Measurements from ENCODE around the gene NPSR1.
"Not testable (repeated sequence)": the region's sequence is repeated elsewhere in the genome, so short reads cannot be mapped to it uniquely, and the experiment has no call there.

The NPSR1 gene

GRCh38 chr7:34850681-34851080, 192.7 kb downstream of the NPSR1 start:
- H3K9me3 ChIP-seq (ENCODE audit: control insufficient read depth, low read depth, low read length), result no peaks in the 10 kb centered on the region
- no peaks in the 10 kb centered on the region for H3K36me3 ChIP-seq (ENCODE audit: control insufficient read depth, low read depth, low read length)

DNA sequence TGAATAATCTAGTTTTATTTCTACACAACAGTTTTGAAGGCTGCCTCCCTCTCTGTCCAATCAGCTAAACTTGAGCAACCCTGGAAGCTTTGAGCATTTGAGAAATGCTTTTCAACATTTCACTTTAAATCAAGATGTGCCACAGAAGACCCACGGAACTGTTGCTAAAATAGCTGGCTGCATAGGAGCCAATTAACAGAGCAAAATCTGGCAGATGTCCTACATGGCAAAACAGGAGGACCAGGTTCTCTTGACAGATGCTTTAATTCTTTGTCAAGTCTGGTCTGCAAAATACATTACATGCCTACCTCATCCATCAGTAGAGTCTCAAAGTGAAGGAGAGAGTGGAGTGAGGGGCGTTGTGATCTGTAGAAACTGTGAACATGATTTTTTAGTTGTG, 193.4 kb downstream of the NPSR1 start:
- Histone ChIP-seq H3K4me1 (ENCODE audit: control insufficient read depth, low read depth, low read length) (no peaks in the 10 kb centered on the region), H3K27me3 (ENCODE audit: control insufficient read depth, insufficient read depth, low read length) (no peaks in the 10 kb centered on the region), H3K4me3 (ENCODE audit: low read length) (no peak overlapping the region), H3K9me3 (ENCODE audit: control insufficient read depth, low read depth, low read length) (no peaks in the 10 kb centered on the region), H3K36me3 (ENCODE audit: control insufficient read depth, low read depth, low read length) (no peaks in the 10 kb centered on the region), H3K9ac (ENCODE audit: low read length) (no peak overlapping the region), H3K27ac (ENCODE audit: low read length) (no peak overlapping the region)

More at GRCh38 chr7:34850681-34851080, 192.7 kb downstream of the NPSR1 start:
- Histone ChIP-seq H3K4me3 (ENCODE audit: low read length) (no peak overlapping the region), H3K27ac (ENCODE audit: low read length) (no peak overlapping the region), H3K4me1 (ENCODE audit: control insufficient read depth, low read depth, low read length) (peaks cover 2% of the 10 kb centered on the region), H3K9ac (ENCODE audit: low read length) (no peak overlapping the region), H3K27me3 (ENCODE audit: control insufficient read depth, insufficient read depth, low read length) (no peaks in the 10 kb centered on the region)

DNA sequence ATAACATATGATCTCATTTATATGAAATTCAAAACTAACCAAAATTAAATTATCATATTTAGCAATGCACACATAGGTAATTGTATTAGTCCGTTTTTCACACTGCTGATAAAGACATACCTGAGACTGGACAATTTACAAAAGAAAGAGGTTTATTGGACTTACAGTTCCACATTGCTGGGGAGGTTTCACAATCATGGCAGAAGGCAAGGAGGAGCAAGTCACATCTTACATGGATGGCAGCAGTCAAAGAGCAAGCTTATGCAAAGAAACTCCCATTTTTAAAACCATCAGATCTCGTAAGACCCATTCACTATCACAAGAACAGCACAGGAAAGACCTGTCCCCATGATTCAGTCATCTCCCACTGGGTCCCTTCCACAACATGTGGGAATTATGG, 200.4 kb downstream of the NPSR1 start:
- H3K27ac ChIP-seq (ENCODE audit: low read length), result not testable (repeated sequence)

GRCh38 chr7:34859281-34859680, 201.3 kb downstream of the NPSR1 start:
- H3K36me3 ChIP-seq (ENCODE audit: control insufficient read depth, low read depth, low read length); H3K4me1 ChIP-seq (ENCODE audit: control insufficient read depth, low read depth, low read length); H3K27me3 ChIP-seq (ENCODE audit: control insufficient read depth, insufficient read depth, low read length); H3K9me3 ChIP-seq (ENCODE audit: control insufficient read depth, low read depth, low read length); H3K4me3 ChIP-seq (ENCODE audit: low read length); H3K9ac ChIP-seq (ENCODE audit: low read length); H3K27ac ChIP-seq (ENCODE audit: low read length): not testable (repeated sequence)

More for the DNA sequence above, 200.4 kb downstream of the NPSR1 start:
- H3K9me3 ChIP-seq (ENCODE audit: control insufficient read depth, low read depth, low read length); H3K36me3 ChIP-seq (ENCODE audit: control insufficient read depth, low read depth, low read length); H3K9ac ChIP-seq (ENCODE audit: low read length); H3K27me3 ChIP-seq (ENCODE audit: control insufficient read depth, insufficient read depth, low read length); H3K4me1 ChIP-seq (ENCODE audit: control insufficient read depth, low read depth, low read length); H3K4me3 ChIP-seq (ENCODE audit: low read length): not testable (repeated sequence)

DNA sequence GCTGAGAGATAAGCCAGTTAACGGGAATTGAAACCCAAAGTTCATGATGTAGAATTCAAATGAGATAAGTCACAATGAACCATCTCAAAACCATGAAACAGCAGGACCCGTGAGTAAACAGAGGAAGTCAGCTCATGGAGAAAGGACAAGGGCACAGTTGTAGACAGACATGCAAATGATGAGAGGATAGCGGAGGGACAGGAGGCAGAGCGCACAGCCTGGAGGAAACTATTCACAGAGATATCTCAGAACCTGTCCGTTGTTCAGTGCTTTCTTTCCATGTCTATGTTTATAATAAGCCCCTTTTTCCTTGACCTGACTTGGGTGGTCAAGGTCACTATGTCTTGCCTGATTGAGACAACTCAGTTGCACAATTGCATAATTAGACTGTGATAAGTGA, 208.2 kb downstream of the NPSR1 start:
- not testable (repeated sequence) for H3K4me1 ChIP-seq (ENCODE audit: control insufficient read depth, low read depth, low read length); H3K27me3 ChIP-seq (ENCODE audit: control insufficient read depth, insufficient read depth, low read length); H3K36me3 ChIP-seq (ENCODE audit: control insufficient read depth, low read depth, low read length); H3K27ac ChIP-seq (ENCODE audit: low read length); H3K4me3 ChIP-seq (ENCODE audit: low read length); H3K9me3 ChIP-seq (ENCODE audit: control insufficient read depth, low read depth, low read length); H3K9ac ChIP-seq (ENCODE audit: low read length)

GRCh38 chr7:34867341-34867740, 209.3 kb downstream of the NPSR1 start:
- H3K27ac ChIP-seq (ENCODE audit: low read length); H3K36me3 ChIP-seq (ENCODE audit: control insufficient read depth, low read depth, low read length); H3K4me3 ChIP-seq (ENCODE audit: low read length); H3K27me3 ChIP-seq (ENCODE audit: control insufficient read depth, insufficient read depth, low read length); H3K9ac ChIP-seq (ENCODE audit: low read length); H3K4me1 ChIP-seq (ENCODE audit: control insufficient read depth, low read depth, low read length); H3K9me3 ChIP-seq (ENCODE audit: control insufficient read depth, low read depth, low read length): not testable (repeated sequence)

DNA sequence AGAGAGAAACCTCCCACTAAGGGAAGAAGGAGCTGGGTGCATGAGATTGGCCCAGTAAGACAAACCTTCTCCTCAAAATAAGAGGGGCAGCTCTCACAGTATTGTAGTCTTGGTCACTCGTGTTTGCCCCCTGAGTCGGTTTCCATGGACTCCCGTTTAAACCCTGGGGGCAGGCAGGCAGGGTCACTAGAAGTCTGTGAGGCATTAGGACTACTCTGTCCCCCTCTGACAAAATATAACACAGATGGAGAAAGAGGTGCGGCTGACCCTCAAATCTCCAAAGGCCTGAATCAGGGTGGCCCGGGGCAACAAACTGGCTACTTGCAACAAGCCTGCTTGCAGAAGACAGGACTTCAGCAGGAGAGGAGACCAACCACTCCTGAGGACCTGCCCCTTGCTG, 210.6 kb downstream of the NPSR1 start:
- H3K9ac ChIP-seq (ENCODE audit: low read length); H3K27ac ChIP-seq (ENCODE audit: low read length); H3K4me3 ChIP-seq (ENCODE audit: low read length); H3K36me3 ChIP-seq (ENCODE audit: control insufficient read depth, low read depth, low read length); H3K9me3 ChIP-seq (ENCODE audit: control insufficient read depth, low read depth, low read length); H3K4me1 ChIP-seq (ENCODE audit: control insufficient read depth, low read depth, low read length); H3K27me3 ChIP-seq (ENCODE audit: control insufficient read depth, insufficient read depth, low read length): not testable (repeated sequence)

DNA sequence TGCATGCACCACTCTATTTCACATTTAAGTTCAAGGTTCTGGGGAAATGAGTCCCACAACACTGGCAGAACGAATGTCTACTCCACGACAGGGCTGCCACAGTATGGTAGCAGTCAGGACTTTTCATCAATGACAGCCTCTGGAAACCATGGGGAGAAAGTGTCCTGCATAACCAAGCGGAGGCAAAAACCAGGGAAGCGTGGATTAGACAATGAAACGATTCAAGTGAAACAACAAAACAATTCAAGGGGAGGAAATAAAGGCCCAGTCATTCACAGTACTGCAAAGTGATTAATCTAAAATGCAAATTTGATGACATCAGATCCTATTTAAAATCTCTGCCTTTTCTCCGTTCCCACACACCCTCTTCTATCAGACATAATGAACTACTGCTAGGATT, 211.0 kb downstream of the NPSR1 start:
- H3K9ac ChIP-seq (ENCODE audit: low read length), result no peak overlapping the region
- H3K27me3 ChIP-seq (ENCODE audit: control insufficient read depth, insufficient read depth, low read length), result no peaks in the 10 kb centered on the region
- H3K4me3 ChIP-seq (ENCODE audit: low read length), result no peak overlapping the region

DNA sequence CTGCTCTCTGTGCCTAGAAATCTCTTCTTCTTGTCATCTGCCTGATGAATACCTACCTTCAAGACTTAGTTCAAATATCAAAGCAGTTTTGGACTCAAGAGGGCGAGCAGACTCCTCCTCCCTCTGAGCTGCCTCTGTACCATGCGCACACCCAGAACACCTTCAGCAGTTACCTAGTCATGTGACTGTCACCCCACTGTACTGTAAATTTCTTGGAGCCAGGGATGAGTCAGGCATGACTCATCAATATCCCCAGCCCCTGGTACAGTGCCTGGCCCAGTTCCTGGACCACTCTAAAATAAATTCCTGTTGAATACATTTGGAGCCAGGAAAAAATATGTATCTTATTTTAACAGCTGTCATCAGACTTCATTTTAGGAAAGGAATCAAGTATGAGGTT, 212.0 kb downstream of the NPSR1 start:
- H3K27ac ChIP-seq (ENCODE audit: low read length); H3K27me3 ChIP-seq (ENCODE audit: control insufficient read depth, insufficient read depth, low read length); H3K9ac ChIP-seq (ENCODE audit: low read length); H3K4me1 ChIP-seq (ENCODE audit: control insufficient read depth, low read depth, low read length); H3K9me3 ChIP-seq (ENCODE audit: control insufficient read depth, low read depth, low read length); H3K4me3 ChIP-seq (ENCODE audit: low read length); H3K36me3 ChIP-seq (ENCODE audit: control insufficient read depth, low read depth, low read length): not testable (repeated sequence)

More for the DNA sequence above, 211.0 kb downstream of the NPSR1 start:
- Histone ChIP-seq H3K9me3 (ENCODE audit: control insufficient read depth, low read depth, low read length) (no peaks in the 10 kb centered on the region), H3K4me1 (ENCODE audit: control insufficient read depth, low read depth, low read length) (no peaks in the 10 kb centered on the region), H3K27ac (ENCODE audit: low read length) (no peak overlapping the region), H3K36me3 (ENCODE audit: control insufficient read depth, low read depth, low read length) (no peaks in the 10 kb centered on the region)

DNA sequence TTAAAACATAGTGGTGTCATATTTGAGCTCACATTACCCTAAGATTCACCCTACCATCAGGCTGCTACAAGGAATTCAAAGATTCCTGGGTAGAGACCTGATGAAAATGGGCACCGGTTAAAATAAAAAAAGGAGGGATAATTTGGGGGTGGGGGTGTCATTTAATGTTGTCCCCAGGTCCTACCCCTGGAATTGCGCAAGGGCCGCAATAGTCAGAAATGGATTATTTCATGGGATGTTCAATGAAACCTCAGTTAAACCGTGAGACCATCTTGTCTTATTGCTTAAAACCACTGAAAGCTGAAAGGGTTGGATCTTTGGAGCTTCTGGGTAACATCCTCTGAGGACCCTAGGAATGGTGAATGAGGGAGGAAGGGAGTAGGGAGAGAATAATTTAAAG, 216.3 kb downstream of the NPSR1 start:
- not testable (repeated sequence) for H3K27ac ChIP-seq (ENCODE audit: low read length); H3K4me3 ChIP-seq (ENCODE audit: low read length); H3K9ac ChIP-seq (ENCODE audit: low read length); H3K4me1 ChIP-seq (ENCODE audit: control insufficient read depth, low read depth, low read length); H3K36me3 ChIP-seq (ENCODE audit: control insufficient read depth, low read depth, low read length); H3K9me3 ChIP-seq (ENCODE audit: control insufficient read depth, low read depth, low read length); H3K27me3 ChIP-seq (ENCODE audit: control insufficient read depth, insufficient read depth, low read length)

- Histone ChIP-seq H3K4me1 (ENCODE audit: control insufficient read depth, low read depth, low read length) (peaks cover 9% of the 10 kb centered on the region), H3K9ac (ENCODE audit: low read length) (no peak overlapping the region), H3K4me3 (ENCODE audit: low read length) (no peak overlapping the region), H3K27ac (ENCODE audit: low read length) (no peak overlapping the region), H3K9me3 (ENCODE audit: control insufficient read depth, low read depth, low read length) (no peaks in the 10 kb centered on the region), H3K36me3 (ENCODE audit: control insufficient read depth, low read depth, low read length) (no peaks in the 10 kb centered on the region), H3K27me3 (ENCODE audit: control insufficient read depth, insufficient read depth, low read length) (no peaks in the 10 kb centered on the region)
Observed at GRCh38 chr7:34875481-34875880, 217.5 kb downstream of the NPSR1 start.

GRCh38 chr7:34878944-34879735, 221.1 kb downstream of the NPSR1 start:
- H3K9me3 ChIP-seq (ENCODE audit: control insufficient read depth, low read depth, low read length), result peaks cover 11% of the 10 kb centered on the region
- not testable (repeated sequence) for H3K4me3 ChIP-seq (ENCODE audit: low read length); H3K36me3 ChIP-seq (ENCODE audit: control insufficient read depth, low read depth, low read length)

More at GRCh38 chr7:34878944-34879735, 221.1 kb downstream of the NPSR1 start:
- H3K4me1 ChIP-seq (ENCODE audit: control insufficient read depth, low read depth, low read length), result peaks cover 13% of the 10 kb centered on the region
- not testable (repeated sequence) for H3K9ac ChIP-seq (ENCODE audit: low read length); H3K27ac ChIP-seq (ENCODE audit: low read length); H3K27me3 ChIP-seq (ENCODE audit: control insufficient read depth, insufficient read depth, low read length)
